SK-N-SH (cell line): ENCODE results near the gene LCE7A. TPM values are rescaled to one million over a fixed set of nuclear protein-coding genes. Genes with fewer than 3 reads are reported as not detected.

Experiments
- CTCF ChIA-PET: fragments of 300-600, 350-600 bp; formaldehyde crosslinking; extraction: SDS; loops from one replicate; lab custom pipeline; 2021; lab: Yijun Ruan, JAX
- POLR2A ChIA-PET: fragments of 350-600 bp; sonication (Branson Sonifier 250); formaldehyde crosslinking; extraction: SDS; loops from one replicate; lab custom pipeline; 2020; ENCODE audit warnings: antibody characterized with exemption, inconsistent platforms; lab: Yijun Ruan, JAX
- DNase-seq: peaks from one replicate; pipeline ENCODE4 v3.0.0; 2012
- H2AFZ ChIP-seq: fragments of 200-600 bp; sonication (generic); 2 replicates; pipeline ENCODE4 v1.8.1; 2016; ENCODE audit warnings: antibody characterized with exemption, mild to moderate bottlenecking, low read depth
- H3F3A ChIP-seq: fragments of 200-600 bp; sonication (generic); replicated peaks from 2 replicates; pipeline ENCODE3; 2016; ENCODE audit warnings: antibody characterized with exemption, mild to moderate bottlenecking; ENCODE audit not compliant: insufficient read depth
- H3K27ac ChIP-seq, 2 experiments: fragments of 200-500 bp in 1 of 2; fragments of 200-600 bp in 1 of 2; sonication (Bioruptor generic) in 1 of 2; sonication (generic), shearing (Covaris generic) in 1 of 2; 2 replicates each; pipeline versions ENCODE4 v1.5.1 to v1.6.1; 2014 to 2016; ENCODE audit warnings: low read depth in 2 of 2, inconsistent platforms in 1 of 2, low read length in 1 of 2, mild to moderate bottlenecking in 1 of 2, mixed read lengths in 1 of 2
- H3K27me3 ChIP-seq: fragments of 200-600 bp; sonication (generic), shearing (Covaris generic); 2 replicates; pipeline ENCODE4 v1.6.1; 2016; ENCODE audit warnings: mixed run types; ENCODE audit not compliant: insufficient read depth
- H3K36me3 ChIP-seq, 2 experiments: fragments of 200-500 bp in 1 of 2; fragments of 200-600 bp in 1 of 2; sonication (Bioruptor generic) in 1 of 2; sonication (generic) in 1 of 2; replicated peaks in 1 of 2; 2 replicates each; pipeline versions ENCODE3 to v1.5.1; 2014 to 2016; ENCODE audit warnings: low read length in 1 of 2, mild to moderate bottlenecking in 1 of 2; ENCODE audit not compliant: insufficient read depth in 2 of 2, control insufficient read depth in 1 of 2
- H3K4me1 ChIP-seq, 2 experiments: fragments of 200-500 bp in 1 of 2; fragments of 200-600 bp in 1 of 2; sonication (Bioruptor generic) in 1 of 2; sonication (generic), shearing (Covaris generic) in 1 of 2; 2 replicates each; pipeline versions ENCODE4 v1.5.1 to v1.6.1; 2014 to 2016; ENCODE audit warnings: low read depth in 1 of 2, low read length in 1 of 2, mixed run types in 1 of 2; ENCODE audit not compliant: insufficient read depth in 2 of 2, control insufficient read depth in 1 of 2
- H3K4me2 ChIP-seq: fragments of 200-600 bp; sonication (generic), shearing (Covaris generic); 2 replicates; pipeline ENCODE4 v1.6.1; 2017; ENCODE audit warnings: mixed run types
- H3K4me3 ChIP-seq, 2 experiments: fragments of 200-500 bp in 1 of 2; fragments of 200-600 bp in 1 of 2; sonication (Bioruptor generic) in 1 of 2; sonication (generic), shearing (Covaris generic) in 1 of 2; 2 replicates each; pipeline versions ENCODE4 v1.5.1 to v1.8.1; 2014 to 2016; ENCODE audit warnings: low read depth in 2 of 2, inconsistent platforms in 1 of 2, low read length in 1 of 2, mild to moderate bottlenecking in 1 of 2, mixed read lengths in 1 of 2, moderate library complexity in 1 of 2
- H3K79me2 ChIP-seq: fragments of 200-600 bp; sonication (generic); 2 replicates; pipeline ENCODE4 v1.8.1; 2017; ENCODE audit warnings: mild to moderate bottlenecking; ENCODE audit not compliant: insufficient read depth
- H3K9ac ChIP-seq: fragments of 200-600 bp; sonication (generic); 2 replicates; pipeline ENCODE4 v1.6.1; 2017; ENCODE audit warnings: mixed run types
- H3K9me2 ChIP-seq: fragments of 200-600 bp; sonication (generic); 2 replicates; pipeline ENCODE4 v1.6.1; 2017; ENCODE audit warnings: mixed run types
- H3K9me3 ChIP-seq: fragments of 200-600 bp; sonication (generic); 2 replicates; pipeline ENCODE4 v1.6.1; 2017; ENCODE audit warnings: mixed run types, mild to moderate bottlenecking, moderate library complexity
- H4K20me1 ChIP-seq: fragments of 200-600 bp; sonication (generic); 2 replicates; pipeline ENCODE4 v1.6.1; 2017; ENCODE audit warnings: mild to moderate bottlenecking, mixed run types; ENCODE audit not compliant: insufficient read depth
- EP300 ChIP-seq, 2 experiments: IDR thresholded peaks; 2 replicates each; pipeline versions ENCODE4 v1.4.0 to v1.6.1; 2012; ENCODE audit warnings: borderline replicate concordance in 1 of 2, low read depth in 1 of 2, low read length in 1 of 2
- FOSL2 ChIP-seq: IDR thresholded peaks from 2 replicates; pipeline ENCODE4 v1.4.0; 2012; ENCODE audit warnings: low read depth, mild to moderate bottlenecking, moderate library complexity, borderline replicate concordance
- FOXM1 ChIP-seq: IDR thresholded peaks from 2 replicates; pipeline ENCODE4 v1.4.0; 2012; ENCODE audit warnings: low read depth, mild to moderate bottlenecking
- GABPA ChIP-seq: IDR thresholded peaks from 2 replicates; pipeline ENCODE4 v1.4.0; 2012; ENCODE audit warnings: low read depth, mild to moderate bottlenecking
- GATA2 ChIP-seq: sonication (generic); formaldehyde crosslinking; IDR thresholded peaks from 2 replicates; pipeline ENCODE4 v1.5.0; 2020; ENCODE audit warnings: mild to moderate bottlenecking, missing genetic modification reagents
- JUND ChIP-seq: IDR thresholded peaks from 2 replicates; pipeline ENCODE4 v1.4.0; 2012
- MEF2A ChIP-seq: IDR thresholded peaks from 2 replicates; pipeline ENCODE4 v1.4.0; 2012; ENCODE audit warnings: low read depth, borderline replicate concordance
- NFIC ChIP-seq: IDR thresholded peaks from 2 replicates; pipeline ENCODE4 v1.4.0; 2012; ENCODE audit warnings: borderline replicate concordance
- NRF1 ChIP-seq: IDR thresholded peaks from 2 replicates; pipeline ENCODE4 v1.6.1; 2012; ENCODE audit warnings: low read depth, mild to moderate bottlenecking, low read length
- POLR2AphosphoS5 ChIP-seq: IDR thresholded peaks from 2 replicates; pipeline ENCODE4 v1.6.1; 2012; ENCODE audit warnings: low read depth, low read length
- RAD21 ChIP-seq: IDR thresholded peaks from 2 replicates; pipeline ENCODE4 v1.6.1; 2012; ENCODE audit warnings: mild to moderate bottlenecking, low read length
- RCOR1 ChIP-seq: fragments of 150-350 bp; IDR thresholded peaks from 2 replicates; pipeline ENCODE4 v1.6.1; 2017; ENCODE audit warnings: antibody characterized with exemption, low read length
- REST ChIP-seq: IDR thresholded peaks from 2 replicates; pipeline ENCODE4 v1.6.1; 2012; ENCODE audit warnings: mild to moderate bottlenecking, low read depth, low read length, moderate library complexity
- SIN3A ChIP-seq: IDR thresholded peaks from 2 replicates; pipeline ENCODE4 v1.6.1; 2012; ENCODE audit warnings: low read depth, mild to moderate bottlenecking, low read length, moderate library complexity, borderline replicate concordance
- SMC3 ChIP-seq: IDR thresholded peaks from 2 replicates; pipeline ENCODE4 v1.6.1; 2012; ENCODE audit warnings: low read depth, low read length, improper control_type of control experiment
- TAF1 ChIP-seq: IDR thresholded peaks from 2 replicates; pipeline ENCODE4 v1.6.1; 2012; ENCODE audit warnings: low read depth, mild to moderate bottlenecking, low read length, moderate library complexity, borderline replicate concordance
- TEAD4 ChIP-seq: IDR thresholded peaks from 2 replicates; pipeline ENCODE4 v1.4.0; 2012; ENCODE audit warnings: mild to moderate bottlenecking, borderline replicate concordance; ENCODE audit not compliant: insufficient read depth
- USF2 ChIP-seq: fragments of 150-350 bp; IDR thresholded peaks from 2 replicates; pipeline ENCODE4 v1.6.1; 2017; ENCODE audit warnings: antibody characterized with exemption, low read length, low read depth, borderline replicate concordance
- WGBS: methylation state at CpG from one replicate; pipeline ENCODE4 v1.1.6; 2017; ENCODE audit warnings: low lambda C conversion rate; 5-methylcytosine and 5-hydroxymethylcytosine counted together
- polyA plus RNA-seq, 3 experiments: library from polyadenylated mRNA; depleted of rRNA; stranded (reverse); fragments of >200 nt; gene quantifications; 2 replicates each; pipeline ENCODE4 v1.2.3, GENCODE V29; 2012

LCE7A gene
- polyA plus RNA-seq, 1 of the 3 experiments (the other 2 are of a cell fraction) = not detected

GRCh38 chr1:152909206-152909605, 49.4 kb downstream of the LCE7A start:
- Histone ChIP-seq H3K27me3 (no peaks in the 10 kb centered on the region), H3K79me2 (no peaks in the 10 kb centered on the region), H3K9me2 (no peaks in the 10 kb centered on the region), H2AFZ (no peak overlapping the region), H3K4me2 (no peak overlapping the region), H4K20me1 (no peaks in the 10 kb centered on the region), H3K4me1 (peaks cover 0 to 30% of the 10 kb centered on the region in 2 experiments; a peak in 2 of 4 replicates), H3K9me3 (no peaks in the 10 kb centered on the region), H3K27ac (no peak overlapping the region), H3K9ac (no peak overlapping the region), H3F3A (peaks cover 35% of the 10 kb centered on the region), H3K36me3 (no peaks in the 10 kb centered on the region), H3K4me3 (no peak overlapping the region)
- POLR2A ChIA-PET = no interaction called here
- CTCF ChIA-PET = interaction anchor here (1.4 kb wide), 1 partner anchor 40 kb away, joined by 3 read pairs; no protein-coding TSS in a partner anchor
- no peak for DNase-seq
- TF ChIP-seq RAD21 (no peak), NFIC (no peak), USF2 (no peak), POLR2AphosphoS5 (no peak), REST (no peak), TAF1 (no peak), GABPA (no peak), SMC3 (no peak), SIN3A (no peak), GATA2 (CRISPR knock-in tag) (no peak), RCOR1 (no peak), FOXM1 (no peak), TEAD4 (no peak), EP300 (IDR thresholded peaks at IDR 0.05; ENCODE audit: borderline replicate concordance in 1 of 2, low read depth in 1 of 2, low read length in 1 of 2) (no peak), NRF1 (no peak), MEF2A (no peak), JUND (no peak), FOSL2 (no peak)
- 60% methylated on average over 3 of the region's 3 CpGs for WGBS

Other genes starting within 250 kb of the LCE7A start
- not detected in 2 replicates for gene LCE3B, start 246.2 kb upstream of the LCE7A start, polyA plus RNA-seq (2012; rRNA removed)
- gene LCE3A, start 236.9 kb upstream of the LCE7A start, polyA plus RNA-seq (2012; rRNA removed) = not detected in 2 replicates
- gene LCE2D, start 196.6 kb upstream of the LCE7A start, polyA plus RNA-seq (2012; rRNA removed) = not detected in 2 replicates
- gene LCE2C, start 184.7 kb upstream of the LCE7A start, polyA plus RNA-seq (2012; rRNA removed) = not detected in 2 replicates
- gene LCE2B, start 173.9 kb upstream of the LCE7A start, polyA plus RNA-seq (2012; rRNA removed) = not detected in 2 replicates
- gene LCE2A, start 161.7 kb upstream of the LCE7A start, polyA plus RNA-seq (2012; rRNA removed) = not detected in 2 replicates
- not detected in 2 replicates for gene LCE4A, start 151.8 kb upstream of the LCE7A start, polyA plus RNA-seq (2012; rRNA removed)
- gene KPRP, start 102.0 kb upstream of the LCE7A start, polyA plus RNA-seq (2012; rRNA removed) = not detected in 2 replicates
- gene LCE1F, start 84.9 kb upstream of the LCE7A start, polyA plus RNA-seq (2012; rRNA removed) = not detected in 2 replicates
- not detected in 2 replicates for gene LCE1E, start 73.7 kb upstream of the LCE7A start, polyA plus RNA-seq (2012; rRNA removed)
- not detected in 2 replicates for gene LCE1D, start 63.3 kb upstream of the LCE7A start, polyA plus RNA-seq (2012; rRNA removed)
- gene LCE1C, start 53.3 kb upstream of the LCE7A start, polyA plus RNA-seq (2012; rRNA removed) = not detected in 2 replicates
- not detected in 2 replicates for gene LCE1B, start 48.0 kb upstream of the LCE7A start, polyA plus RNA-seq (2012; rRNA removed)
- not detected in 2 replicates for gene LCE1A, start 32.5 kb upstream of the LCE7A start, polyA plus RNA-seq (2012; rRNA removed)
- gene LCE6A, start 17.1 kb upstream of the LCE7A start, polyA plus RNA-seq (2012; rRNA removed) = not detected in 2 replicates
- gene SMCP, start 18.3 kb downstream of the LCE7A start, polyA plus RNA-seq (2012; rRNA removed) = not detected in 2 replicates
- gene IVL, start 48.5 kb downstream of the LCE7A start, polyA plus RNA-seq (2012; rRNA removed) = 0.64 and 0.86 TPM in 2 replicates
- not detected in 2 replicates for gene SPRR5, start 87.2 kb downstream of the LCE7A start, polyA plus RNA-seq (2012; rRNA removed)
- not detected in 2 replicates for gene SPRR4, start 110.7 kb downstream of the LCE7A start, polyA plus RNA-seq (2012; rRNA removed)
- gene SPRR1A, start 124.1 kb downstream of the LCE7A start, polyA plus RNA-seq (2012; rRNA removed) = not detected in 2 replicates
- gene SPRR3, start 141.8 kb downstream of the LCE7A start, polyA plus RNA-seq (2012; rRNA removed) = not detected in 2 replicates
- not detected in 2 replicates for gene SPRR1B, start 171.2 kb downstream of the LCE7A start, polyA plus RNA-seq (2012; rRNA removed)
- gene SPRR2D, start 181.1 kb downstream of the LCE7A start, polyA plus RNA-seq (2012; rRNA removed) = not detected in 2 replicates
- not detected in 2 replicates for gene SPRR2A, start 197.5 kb downstream of the LCE7A start, polyA plus RNA-seq (2012; rRNA removed)
- not detected in 2 replicates for gene SPRR2B, start 211.6 kb downstream of the LCE7A start, polyA plus RNA-seq (2012; rRNA removed)
- gene SPRR2E, start 234.5 kb downstream of the LCE7A start, polyA plus RNA-seq (2012; rRNA removed) = not detected in 2 replicates